ENCODE measurements around the gene MGRN1.

DNA sequence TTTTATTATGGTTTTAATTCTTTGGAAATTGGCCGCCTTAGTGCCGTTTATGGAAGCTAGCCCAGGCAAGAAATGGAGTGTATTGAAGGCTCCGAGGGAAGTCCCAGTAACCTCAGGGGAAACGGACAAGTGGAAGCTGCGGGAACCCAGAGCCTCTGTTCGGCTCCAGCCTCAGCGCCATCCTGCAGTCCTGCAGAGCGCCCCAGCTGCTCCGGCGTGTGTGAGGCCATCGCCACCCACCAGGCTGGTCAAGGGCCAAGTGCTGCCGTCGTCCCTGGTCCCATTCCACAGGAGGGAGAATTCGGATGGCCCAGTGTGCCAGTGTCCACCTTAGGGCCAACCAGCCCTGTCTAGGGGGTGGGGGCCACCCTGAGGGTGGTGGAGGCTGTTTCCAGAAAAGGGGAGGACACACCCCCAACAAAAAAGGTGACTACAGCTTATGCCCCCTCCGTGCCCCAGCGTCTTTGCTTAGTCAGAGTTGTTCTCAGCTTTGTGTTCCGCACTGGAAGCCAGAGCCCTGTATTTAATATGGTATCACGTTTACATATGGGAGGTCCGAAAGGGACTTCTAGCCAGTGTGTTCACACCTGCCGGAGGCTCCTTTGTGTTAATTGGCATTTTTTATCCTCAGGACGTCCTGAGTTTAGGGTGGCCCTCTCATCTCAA is 13.0 kb downstream of the MGRN1 start:
- no peak for TF ChIP-seq SUZ12 (IDR thresholded peaks at IDR 0.05; ENCODE audit: extremely low read depth, insufficient read depth, insufficient read length)
- no peak for TF ChIP-seq ZNF274 (IDR thresholded peaks at IDR 0.05; ENCODE audit: low read depth, low read length)
- TF ChIP-seq YY1 (IDR thresholded peaks at IDR 0.05; ENCODE audit: insufficient read depth, insufficient read length), result no peak

Data from NT2/D1 (cell line).